ENCODE data around the gene ARMC6.

Gene ARMC6

GRCh38 chr19:19033426-19034203 is at the start of gene ARMC6, which contains the start of gene SUGP2:
Gene ARMC6, plus strand, starts transcription at chr19:19033603. Its CDS starts 607 bp downstream, at chr19:19034210.
Gene SUGP2, minus strand, starts transcription at chr19:19033517. Its CDS starts 2,446 bp downstream, at chr19:19031071.
- DNase-seq = peak; percentile 94

GRCh38 chr19:18984251-18984650 is 49.2 kb upstream of the ARMC6 start:
- DNase-seq = no peak

GRCh38 chr19:18985257-18985656 is 48.1 kb upstream of the ARMC6 start:
- DNase-seq = no peak

GRCh38 chr19:18987456-18987855 is 45.9 kb upstream of the ARMC6 start:
- DNase-seq = no peak

GRCh38 chr19:18989316-18989715 is 44.1 kb upstream of the ARMC6 start:
- DNase-seq = no peak

GRCh38 chr19:18990128-18990708 is 43.2 kb upstream of the ARMC6 start:
- DNase-seq = no peak

- no peak for DNase-seq
Measured at GRCh38 chr19:18991006-18991405, 42.4 kb upstream of the ARMC6 start.

- no peak for DNase-seq
Measured at GRCh38 chr19:18991468-18991867, 41.9 kb upstream of the ARMC6 start.

GRCh38 chr19:18992696-18993095 is 40.7 kb upstream of the ARMC6 start:
- no peak for DNase-seq

- no peak for DNase-seq
Measured at GRCh38 chr19:18993115-18993514, 40.3 kb upstream of the ARMC6 start.

GRCh38 chr19:18995804-18996241 is 37.6 kb upstream of the ARMC6 start:
- DNase-seq = peak in 1 of 2 experiments; percentile 38

GRCh38 chr19:18996351-18996750 is 37.1 kb upstream of the ARMC6 start:
- no peak for DNase-seq

- no peak for DNase-seq
Measured at GRCh38 chr19:18996796-18997394, 36.5 kb upstream of the ARMC6 start.

GRCh38 chr19:18998276-18998675 is 35.1 kb upstream of the ARMC6 start:
- DNase-seq = no peak

- DNase-seq = no peak
Measured at GRCh38 chr19:18999016-18999758, 34.2 kb upstream of the ARMC6 start.

- DNase-seq = no peak
Measured at GRCh38 chr19:18999896-19000620, 33.3 kb upstream of the ARMC6 start.

GRCh38 chr19:19004144-19004543 is 29.3 kb upstream of the ARMC6 start:
- DNase-seq = no peak

- no peak for DNase-seq
Measured at GRCh38 chr19:19006213-19006612, 27.2 kb upstream of the ARMC6 start.

- no peak for DNase-seq
Measured at GRCh38 chr19:19009951-19010350, 23.5 kb upstream of the ARMC6 start.

GRCh38 chr19:19010551-19010950 is 22.9 kb upstream of the ARMC6 start:
- DNase-seq = no peak

- no peak for DNase-seq
Measured at GRCh38 chr19:19021115-19021514, 12.3 kb upstream of the ARMC6 start.

GRCh38 chr19:19022380-19022961 is 10.9 kb upstream of the ARMC6 start:
- no peak for DNase-seq

All from activated T-cell treated with anti-CD3 and anti-CD28 coated beads, Interleukin-2, amount 50 U/mL, for 48 hours (primary cell).